Stimulated activated CD4-positive, alpha-beta T cell treated with anti-CD3 and anti-CD28 coated beads, Interleukin-12 subunit alpha, Interleukin-12 subunit beta, amount 100 ng/mL, for 48 hours (primary cell): ENCODE measurements around the gene SUGT1.
A peak's percentile ranks its signal among the peaks of the same experiment; 100 is the strongest.
"Not testable (repeated sequence)": the region's sequence is repeated elsewhere in the genome, so short reads cannot be mapped to it uniquely, and the experiment has no call there.

Source experiments
- DNase-seq, 3 donors: peaks; one replicate each; pipeline ENCODE4 v3.0.0-alpha.2; 2020; ENCODE audit warnings: low read depth in 2 of 3, low spot score in 1 of 3

The SUGT1 gene

GRCh38 chr13:52652196-52652979 lies at the start of gene SUGT1:
Gene SUGT1 (plus strand): TSS chr13:52652836. CDS start chr13:52652921, 85 bp downstream.
- peak; percentile 86 to 93 (median 93) for DNase-seq

GRCh38 chr13:52603316-52603715 lies 49.3 kb upstream of the SUGT1 start:
- not testable (repeated sequence) for DNase-seq

- DNase-seq: not testable (repeated sequence)
Measured at GRCh38 chr13:52606126-52606525, 46.5 kb upstream of the SUGT1 start.

GRCh38 chr13:52606795-52607194 lies 45.8 kb upstream of the SUGT1 start:
- not testable (repeated sequence) for DNase-seq

GRCh38 chr13:52608184-52608583 lies 44.5 kb upstream of the SUGT1 start:
- not testable (repeated sequence) for DNase-seq

GRCh38 chr13:52609013-52609606 lies 43.5 kb upstream of the SUGT1 start:
- not testable (repeated sequence) for DNase-seq

GRCh38 chr13:52610158-52610557 lies 42.5 kb upstream of the SUGT1 start:
- not testable (repeated sequence) for DNase-seq

- DNase-seq: no peak
Measured at GRCh38 chr13:52615134-52615801, 37.4 kb upstream of the SUGT1 start.

GRCh38 chr13:52615812-52616211 lies 36.8 kb upstream of the SUGT1 start:
- DNase-seq: no peak

GRCh38 chr13:52617070-52618060 lies 35.3 kb upstream of the SUGT1 start:
- peak; percentile 78 to 85 (median 82) for DNase-seq

GRCh38 chr13:52631083-52631690 lies 21.4 kb upstream of the SUGT1 start:
- DNase-seq: not testable (repeated sequence)

GRCh38 chr13:52638666-52639328 lies 13.8 kb upstream of the SUGT1 start:
- no peak for DNase-seq

- no peak for DNase-seq
Measured at GRCh38 chr13:52642131-52642530, 10.5 kb upstream of the SUGT1 start, which contains the start of gene HNRNPA1L2. Gene HNRNPA1L2 (plus strand): TSS chr13:52642431. CDS start chr13:52642493, 62 bp downstream.

- DNase-seq: no peak
Measured at GRCh38 chr13:52644108-52644507, 8.5 kb upstream of the SUGT1 start.

- no peak for DNase-seq
Measured at GRCh38 chr13:52646967-52647366, 5.7 kb upstream of the SUGT1 start.

- no peak for DNase-seq
Measured at GRCh38 chr13:52650731-52651130, 1.9 kb upstream of the SUGT1 start.

- no peak for DNase-seq
Measured at GRCh38 chr13:52651897-52652195, 790 bp upstream of the SUGT1 start.

- no peak for DNase-seq
Measured at GRCh38 chr13:52652980-52653303, 306 bp downstream of the SUGT1 start.

- no peak for DNase-seq
Measured at GRCh38 chr13:52659340-52659739, 6.7 kb downstream of the SUGT1 start.

- no peak for DNase-seq
Measured at GRCh38 chr13:52664272-52664671, 11.6 kb downstream of the SUGT1 start.
